Upper lobe of right lung (tissue), 1 donor: ENCODE measurements around the gene CLCN7. TPM values are rescaled to one million over a fixed set of nuclear protein-coding genes. Genes with fewer than 3 reads are reported as not detected.

Source experiments
- ATAC-seq: fragments of 200-7000 bp; cut with Tn5 transposase; one replicate; pipeline ENCODE4 v1.9.1; 2020; ENCODE audit warnings: mild to moderate bottlenecking, moderate library complexity
- DNase-seq: peaks from one replicate; pipeline ENCODE4 v3.0.0-alpha.2; 2020
- H3K27ac ChIP-seq: fragments of 200-600 bp; one replicate; pipeline ENCODE4 v1.8.0; 2022
- H3K27me3 ChIP-seq: fragments of 200-600 bp; one replicate; pipeline ENCODE4 v1.8.0; 2022; ENCODE audit warnings: mild to moderate bottlenecking
- H3K36me3 ChIP-seq: fragments of 200-600 bp; one replicate; pipeline ENCODE4 v1.8.0; 2022
- H3K4me1 ChIP-seq: fragments of 200-600 bp; one replicate; pipeline ENCODE4 v1.8.0; 2022
- H3K4me3 ChIP-seq: fragments of 200-600 bp; one replicate; pipeline ENCODE4 v1.8.0; 2022; ENCODE audit warnings: mild to moderate bottlenecking
- H3K9me3 ChIP-seq: fragments of 200-600 bp; one replicate; pipeline ENCODE4 v1.8.0; 2022
- CTCF ChIP-seq: fragments of 200-600 bp; IDR thresholded peaks from one replicate; pipeline ENCODE4 v1.8.0; 2022; ENCODE audit warnings: antibody characterized with exemption
- intact Hi-C: fragments of 100-400 bp; cut with DNase I; formaldehyde crosslinking; loops from one replicate; pipeline ENCODE4 v1.11.0; 2022
- total RNA-seq: library from RNA; stranded (reverse); fragmentation: NEBNext Ultra II Directional; extraction: Animal tissue kit (Norgen Biotek cat#: 25700); gene quantifications from one replicate; pipeline ENCODE4 v1.2.1, GENCODE V29; 2021
- donor health status: DM: no; HTN: yes; CAD: no; lungs with severe emphysema.

The CLCN7 gene
- total RNA-seq, 1 donor from 2014 or later, result 138 TPM

- TF ChIP-seq CTCF, result no peak
- Histone ChIP-seq H3K27me3 (no peaks in the 10 kb centered on the region), H3K36me3 (peaks cover 4% of the 10 kb centered on the region), H3K27ac (no peak overlapping the region), H3K9me3 (no peaks in the 10 kb centered on the region), H3K4me1 (no peaks in the 10 kb centered on the region), H3K4me3 (no peak overlapping the region)
- DNase-seq (no peak), ATAC-seq (peak; percentile 6)
- intact Hi-C loops, result no loop called here
These were observed 45.0 kb upstream of the CLCN7 start for GRCh38 chr16:1519831-1520230.

GRCh38 chr16:1518626-1519135 is 43.9 kb upstream of the CLCN7 start:
- no peak overlapping the region for H3K27ac ChIP-seq
- intact Hi-C loops, result no loop called here
- no peaks in the 10 kb centered on the region for H3K4me1 ChIP-seq
- no peak for TF ChIP-seq CTCF
- H3K4me3 ChIP-seq, result no peak overlapping the region
- DNase-seq, result no peak
- H3K27me3 ChIP-seq, result no peaks in the 10 kb centered on the region
- ATAC-seq, result peak; percentile 38
- peaks cover 4% of the 10 kb centered on the region for H3K36me3 ChIP-seq
- H3K9me3 ChIP-seq, result peaks cover 6% of the 10 kb centered on the region

GRCh38 chr16:1514507-1514906 is 39.7 kb upstream of the CLCN7 start:
- H3K27ac ChIP-seq, result no peak overlapping the region
- peaks cover 4% of the 10 kb centered on the region for H3K4me1 ChIP-seq
- no peak for TF ChIP-seq CTCF
- H3K4me3 ChIP-seq, result no peak overlapping the region
- ATAC-seq (no peak), DNase-seq (no peak)
- H3K9me3 ChIP-seq, result peaks cover 6% of the 10 kb centered on the region
- intact Hi-C loops, result no loop called here
- H3K27me3 ChIP-seq, result no peaks in the 10 kb centered on the region
- peaks cover 4% of the 10 kb centered on the region for H3K36me3 ChIP-seq

GRCh38 chr16:1512774-1513173 is 37.9 kb upstream of the CLCN7 start:
- H3K9me3 ChIP-seq, result peaks cover 6% of the 10 kb centered on the region
- no peaks in the 10 kb centered on the region for H3K27me3 ChIP-seq
- TF ChIP-seq CTCF, result no peak
- intact Hi-C loops, result no loop called here
- H3K27ac ChIP-seq, result peak overlapping the region; percentile 30
- no peak for DNase-seq
- H3K4me1 ChIP-seq, result peaks cover 4% of the 10 kb centered on the region
- H3K4me3 ChIP-seq, result peak overlapping the region; percentile 8
- peaks cover 4% of the 10 kb centered on the region for H3K36me3 ChIP-seq
- ATAC-seq, result no peak

GRCh38 chr16:1511662-1512569 is 37.1 kb upstream of the CLCN7 start:
- H3K9me3 ChIP-seq, result peaks cover 6% of the 10 kb centered on the region
- peaks cover 4% of the 10 kb centered on the region for H3K4me1 ChIP-seq
- no peak for TF ChIP-seq CTCF
- ATAC-seq, result no peak
- peak overlapping the region; percentile 8 for H3K4me3 ChIP-seq
- intact Hi-C loops, result no loop called here
- no peaks in the 10 kb centered on the region for H3K27me3 ChIP-seq
- DNase-seq, result no peak
- H3K36me3 ChIP-seq, result peaks cover 4% of the 10 kb centered on the region
- H3K27ac ChIP-seq, result peak overlapping the region; percentile 30
